Activated T-cell treated with anti-CD3 and anti-CD28 coated beads for 48 hours (primary cell): Measurements from ENCODE around the gene SCN2B.
"Not testable (repeated sequence)": the region's sequence is repeated elsewhere in the genome, so short reads cannot be mapped to it uniquely, and the experiment has no call there.

Source experiments
- DNase-seq: peaks from one replicate; pipeline ENCODE4 v3.0.0-alpha.2; 2020; ENCODE audit warnings: low read depth

Gene SCN2B

GRCh38 chr11:118206391-118207031, 30.1 kb upstream of the SCN2B start:
- DNase-seq: no peak

DNA sequence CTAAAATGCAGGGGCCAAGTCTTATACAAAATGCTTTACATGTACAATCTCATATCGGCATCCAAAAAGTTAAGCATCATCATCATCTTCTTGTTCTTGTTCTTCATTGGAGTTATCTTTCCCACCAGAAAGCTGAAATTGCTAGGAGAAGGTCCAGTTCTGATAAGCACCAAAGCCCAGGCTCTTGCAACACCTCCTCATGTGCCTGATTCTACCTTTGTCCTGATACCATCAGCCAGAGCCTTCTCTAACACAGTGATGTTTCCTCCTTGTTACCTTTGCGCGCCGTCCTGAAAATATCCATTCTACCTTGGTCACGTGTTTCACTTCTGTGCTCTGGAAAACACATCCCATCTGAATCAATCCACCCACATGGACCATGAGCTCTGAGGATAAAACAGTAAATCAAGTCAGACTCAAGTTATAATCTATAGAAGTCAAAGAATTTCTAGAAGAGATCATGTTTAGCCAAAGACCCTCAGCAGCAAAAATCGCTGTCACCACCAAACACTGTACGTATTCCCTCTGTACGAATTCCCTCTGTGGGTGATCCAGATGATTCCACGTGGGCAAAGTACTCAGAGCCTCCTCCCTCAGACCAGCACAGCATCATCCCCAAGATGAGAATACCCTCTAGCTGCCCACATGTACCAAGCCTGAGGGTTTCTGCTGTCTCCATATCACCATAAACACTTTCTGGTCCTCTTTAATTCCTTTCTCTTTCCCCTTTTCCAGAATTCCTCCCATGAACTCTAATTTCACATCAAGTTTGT, 29.4 kb upstream of the SCN2B start:
- no peak for DNase-seq

- DNase-seq: peak; percentile 56
Measured at GRCh38 chr11:118202599-118203422, 26.4 kb upstream of the SCN2B start.

DNA sequence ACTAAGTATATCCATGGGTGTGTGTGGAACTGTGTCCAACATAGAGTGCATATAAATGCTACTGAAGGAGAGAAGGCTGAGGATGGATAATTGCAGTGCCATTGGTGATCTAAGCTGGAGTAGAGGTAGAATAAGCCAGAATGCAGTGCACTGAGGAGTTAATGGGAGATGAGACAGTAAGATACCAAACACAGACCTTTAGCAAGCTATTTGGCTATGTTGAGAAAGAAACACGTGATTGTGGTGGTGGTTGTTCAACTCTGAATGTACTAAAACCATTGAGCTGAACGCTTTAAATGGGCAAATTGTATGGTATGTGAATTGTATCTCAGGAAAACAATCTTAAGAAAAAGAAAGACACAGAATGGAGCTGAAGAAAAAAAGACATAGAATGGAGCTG, 25.5 kb upstream of the SCN2B start:
- DNase-seq: no peak

DNA sequence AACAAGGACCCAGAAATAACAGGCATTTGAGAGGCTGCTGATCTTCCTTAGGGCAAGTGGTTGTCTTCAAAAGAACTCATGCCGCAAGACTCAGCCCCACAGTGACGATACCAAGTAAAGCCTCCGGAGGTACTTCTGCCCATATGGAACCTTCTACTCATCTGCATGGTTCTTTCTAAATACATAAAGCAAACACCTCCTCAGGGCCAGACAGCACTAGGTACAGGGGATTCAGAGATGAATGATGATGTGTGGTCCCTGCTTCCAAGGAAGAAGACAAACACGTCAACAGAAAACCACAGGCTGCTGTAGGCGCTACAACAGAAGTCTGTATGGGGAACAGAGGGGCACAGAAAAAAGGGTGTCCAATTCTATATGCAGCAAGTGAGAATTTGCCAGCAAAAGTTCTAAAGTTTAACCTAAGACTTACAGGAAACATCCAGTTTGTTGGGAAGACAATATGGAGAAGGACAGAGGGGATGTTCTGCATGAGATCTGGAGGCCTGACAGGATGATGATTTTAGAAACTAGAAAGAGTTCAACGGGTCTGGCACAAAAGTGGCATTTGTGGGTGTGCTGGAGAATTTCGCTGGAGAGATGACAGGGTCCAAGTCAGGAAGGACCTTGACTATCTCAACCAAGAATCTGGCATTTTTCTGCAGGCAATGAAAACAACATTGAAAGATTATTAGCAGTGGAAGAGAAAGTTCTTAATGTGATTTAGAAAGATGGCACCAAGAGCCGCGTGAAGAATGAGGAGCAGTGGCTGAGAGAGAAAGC, 24.7 kb upstream of the SCN2B start:
- DNase-seq: no peak

GRCh38 chr11:118200497-118200896, 24.1 kb upstream of the SCN2B start:
- DNase-seq: no peak

DNA sequence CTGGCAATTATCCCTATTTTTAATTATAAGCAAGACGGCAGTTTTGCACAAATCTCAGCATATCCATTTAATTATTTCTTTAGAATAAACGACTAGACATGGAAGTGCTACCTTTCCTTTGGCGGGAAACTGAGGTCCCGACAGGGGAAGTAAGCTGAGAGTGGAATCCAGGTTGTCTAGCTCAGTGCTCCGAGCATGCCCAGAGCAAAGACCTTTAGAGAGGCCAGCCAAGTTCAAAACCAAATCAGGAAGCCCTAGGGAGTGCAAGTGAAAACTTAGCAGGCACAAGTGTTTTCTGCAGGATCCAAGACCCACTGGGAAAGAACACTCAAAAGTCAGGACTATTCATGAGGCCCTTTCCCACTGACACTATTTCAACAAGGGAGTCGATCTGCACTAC, 22.7 kb upstream of the SCN2B start:
- no peak for DNase-seq

DNA sequence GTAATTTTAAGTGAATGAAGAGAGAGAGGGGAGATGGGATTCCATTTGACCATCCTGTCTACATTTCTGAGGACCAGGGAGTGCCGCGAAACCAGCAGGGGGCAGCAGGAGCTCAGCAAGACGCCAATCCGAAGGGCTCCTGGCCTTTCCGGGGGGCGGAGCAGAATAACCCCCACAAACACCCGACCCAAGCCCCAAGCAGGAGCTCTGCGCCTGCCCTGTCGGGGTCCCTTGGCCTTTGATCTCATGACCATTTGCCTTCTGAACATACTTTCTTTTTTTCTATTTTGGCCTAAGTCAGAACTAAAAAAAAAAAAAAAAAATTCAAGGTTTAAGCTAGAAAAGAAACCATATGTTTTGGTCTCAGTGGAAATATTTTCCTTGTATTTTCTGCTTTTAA, 21.9 kb upstream of the SCN2B start:
- DNase-seq: peak; percentile 82

DNA sequence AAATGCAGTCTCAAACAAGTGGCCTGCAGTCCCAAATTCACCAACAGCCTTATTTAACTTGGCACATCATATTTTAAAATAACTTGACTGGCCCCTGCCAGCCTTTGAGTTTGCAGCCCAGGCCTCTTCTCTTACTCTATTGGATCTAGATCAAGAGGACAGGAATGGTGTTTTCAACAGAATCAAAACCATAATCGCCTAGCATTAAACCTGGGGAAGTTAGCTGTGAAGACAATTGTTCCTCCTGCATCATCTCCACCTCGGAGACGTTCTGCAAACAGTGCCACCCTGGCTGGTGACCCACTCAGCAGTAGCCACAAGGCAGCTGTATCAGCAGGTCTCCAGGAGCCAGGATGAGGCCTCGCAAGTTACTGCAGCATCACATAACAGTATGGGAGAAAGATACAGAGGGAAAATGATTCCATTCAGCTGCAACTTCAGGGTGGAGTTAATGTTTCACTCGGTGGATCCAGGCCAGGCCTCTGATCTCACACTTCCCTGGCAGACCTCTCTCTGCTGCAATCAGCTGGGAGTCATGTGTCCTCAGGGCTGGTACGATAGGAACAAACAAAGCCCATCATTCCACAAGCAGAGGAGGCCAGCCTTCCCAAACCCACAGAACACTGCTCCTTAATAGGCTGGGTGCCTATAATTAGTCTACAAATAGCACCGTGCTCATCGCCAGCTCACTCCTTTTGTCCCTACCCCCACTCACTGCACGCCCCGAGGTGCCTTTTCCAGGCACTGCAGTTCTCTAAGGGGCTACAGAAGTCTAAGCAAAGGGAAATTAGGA, 18.6 kb upstream of the SCN2B start:
- no peak for DNase-seq

GRCh38 chr11:118193910-118194566, 17.6 kb upstream of the SCN2B start:
- DNase-seq: no peak

GRCh38 chr11:118192817-118193216, 16.4 kb upstream of the SCN2B start:
- not testable (repeated sequence) for DNase-seq

GRCh38 chr11:118190942-118191506, 14.6 kb upstream of the SCN2B start:
- DNase-seq: not testable (repeated sequence)

DNA sequence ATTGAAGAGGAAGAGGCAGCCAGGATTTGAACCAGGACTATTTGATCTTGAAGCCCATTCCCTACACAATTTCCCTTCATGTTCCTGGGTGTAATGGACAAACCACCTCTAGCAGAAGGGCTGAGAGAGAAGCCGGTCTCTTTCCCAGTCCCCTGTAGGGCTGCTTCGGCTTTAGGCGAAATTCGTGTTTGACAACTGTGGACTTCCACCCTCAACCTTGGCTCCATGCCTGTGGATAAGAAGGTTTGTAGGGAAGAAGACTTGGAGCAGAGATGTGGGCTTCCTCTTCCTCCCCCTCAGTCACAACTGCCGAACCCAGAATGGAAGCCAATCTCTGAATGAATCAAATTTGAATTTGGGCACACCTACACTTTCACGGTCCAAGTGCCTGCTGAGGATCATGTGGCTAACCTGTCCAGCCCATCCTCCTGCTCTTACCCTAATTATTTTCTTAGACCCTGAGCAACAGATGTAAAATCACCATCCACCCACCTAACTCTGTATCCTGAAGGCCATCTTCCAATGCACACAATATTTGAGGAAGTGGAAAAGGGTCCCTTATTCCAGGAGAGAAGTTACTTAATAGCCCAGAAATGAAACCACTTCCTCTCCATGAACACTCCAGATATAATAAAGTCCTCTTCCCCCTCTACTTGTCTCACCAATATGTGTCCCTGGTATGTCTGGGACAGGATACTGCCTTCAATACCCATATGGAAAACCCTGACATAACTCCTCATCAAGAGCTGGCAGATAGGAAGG, 10.1 kb upstream of the SCN2B start:
- DNase-seq: no peak

- no peak for DNase-seq
Measured at GRCh38 chr11:118184784-118185579, 8.5 kb upstream of the SCN2B start.

DNA sequence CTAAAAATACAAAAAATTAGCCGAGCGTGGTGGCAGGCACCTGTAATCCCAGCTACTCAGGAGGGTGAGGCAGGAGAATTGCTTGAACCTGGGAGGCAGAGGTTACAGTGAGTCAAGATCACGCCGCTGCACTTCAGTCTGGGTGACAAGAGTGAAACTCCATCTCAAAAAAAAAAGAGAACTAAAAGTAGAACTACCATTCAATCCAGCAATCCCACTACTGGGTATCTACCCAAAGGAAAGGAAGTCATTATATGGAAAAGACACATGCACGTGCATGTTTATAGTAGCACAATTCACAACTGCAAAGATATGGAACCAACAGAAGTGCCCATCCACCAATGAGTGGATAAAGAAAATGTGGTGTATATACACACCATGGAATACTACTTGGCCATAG, 7.3 kb upstream of the SCN2B start:
- not testable (repeated sequence) for DNase-seq

- no peak for DNase-seq
Measured at GRCh38 chr11:118180300-118180703, 3.9 kb upstream of the SCN2B start.

- DNase-seq: no peak
Measured at GRCh38 chr11:118176778-118177134, 317 bp upstream of the SCN2B start.

DNA sequence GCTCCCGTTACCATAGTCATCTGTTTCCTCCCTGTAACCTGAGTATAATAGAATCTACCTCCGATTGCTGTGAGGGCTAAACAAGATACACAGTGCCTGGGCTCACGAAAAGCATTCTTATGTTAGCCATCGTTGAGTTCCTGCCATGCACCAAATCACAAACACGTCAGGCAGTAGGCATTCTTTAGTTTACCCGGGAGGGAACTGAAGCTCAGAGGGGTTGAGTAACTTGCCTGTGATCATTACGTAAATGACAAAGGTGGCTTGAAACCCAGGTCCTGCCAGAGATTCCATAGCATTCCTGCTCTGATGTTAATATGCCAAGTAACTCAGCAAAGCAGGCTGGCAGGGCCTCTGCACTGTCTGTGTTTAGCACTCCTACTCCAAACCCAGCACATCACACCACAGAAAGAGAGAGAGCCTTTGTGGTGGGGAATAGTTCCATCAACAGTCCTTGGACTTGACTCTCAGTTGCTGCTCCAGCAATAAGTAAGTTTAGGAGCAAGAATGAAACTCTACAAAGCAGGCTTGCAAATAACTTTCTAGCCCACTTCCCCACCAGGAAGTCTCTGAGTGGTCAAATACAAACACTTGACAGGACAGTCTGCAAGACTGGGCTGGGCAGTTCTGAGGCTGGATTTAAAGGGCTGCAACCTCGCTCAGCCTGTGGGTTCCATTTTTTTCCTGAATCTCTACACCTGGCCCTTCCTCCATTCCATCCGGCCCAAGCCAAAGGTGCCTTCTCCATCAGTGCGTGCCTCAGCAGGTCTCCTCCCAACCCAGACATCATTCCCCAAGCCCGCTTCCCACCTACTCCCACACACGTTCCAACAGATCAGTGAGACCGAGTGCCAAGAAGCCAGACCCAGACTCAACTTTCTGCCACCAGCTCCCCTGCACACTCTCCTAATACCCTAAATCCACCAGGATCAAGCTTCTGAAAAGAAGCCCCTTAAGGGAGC, 1.1 kb downstream of the SCN2B start:
- no peak for DNase-seq
